NCI-H2081 (cell line): ENCODE results near the gene VILL.
A peak's percentile ranks its signal among the peaks of the same experiment; 100 is the strongest.
"Not testable (repeated sequence)": the region's sequence is repeated elsewhere in the genome, so short reads cannot be mapped to it uniquely, and the experiment has no call there.

Source experiments
- DNase-seq, 2 experiments: peaks; one replicate each; lab custom pipeline; 2025; lab: John Stamatoyannopoulos, UW

The VILL gene

GRCh38 chr3:37963635-37964034, 27.0 kb upstream of the VILL start:
- no peak for DNase-seq

GRCh38 chr3:37964146-37964545, 26.4 kb upstream of the VILL start:
- no peak for DNase-seq

GRCh38 chr3:37964716-37965115, 25.9 kb upstream of the VILL start:
- no peak for DNase-seq

- DNase-seq = no peak
These were observed 23.2 kb upstream of the VILL start for GRCh38 chr3:37967260-37967881.

GRCh38 chr3:37968199-37968598, 22.4 kb upstream of the VILL start:
- DNase-seq = no peak

- DNase-seq = no peak
These were observed 21.6 kb upstream of the VILL start for GRCh38 chr3:37968813-37969595.

- no peak for DNase-seq
These were observed 20.9 kb upstream of the VILL start for GRCh38 chr3:37969596-37970100.

GRCh38 chr3:37970802-37971201, 19.8 kb upstream of the VILL start:
- DNase-seq = no peak

- no peak for DNase-seq
These were observed 19.1 kb upstream of the VILL start for GRCh38 chr3:37971467-37971866.

- DNase-seq = not testable (repeated sequence)
These were observed 18.5 kb upstream of the VILL start for GRCh38 chr3:37972056-37972455.

- no peak for DNase-seq
These were observed 17.1 kb upstream of the VILL start for GRCh38 chr3:37973246-37974054.

- peak in 1 of 2 experiments; percentile 10 for DNase-seq
These were observed 16.2 kb upstream of the VILL start for GRCh38 chr3:37974121-37975083.

GRCh38 chr3:37979541-37980461, 10.8 kb upstream of the VILL start:
- DNase-seq = no peak

GRCh38 chr3:37980462-37981347, 9.9 kb upstream of the VILL start:
- no peak for DNase-seq

- no peak for DNase-seq
These were observed 9.3 kb upstream of the VILL start for GRCh38 chr3:37981348-37981664.

GRCh38 chr3:37982331-37982730, 8.3 kb upstream of the VILL start:
- DNase-seq = no peak

- DNase-seq = no peak
These were observed 6.5 kb upstream of the VILL start for GRCh38 chr3:37984051-37984450.

GRCh38 chr3:37984596-37984995, 6.0 kb upstream of the VILL start:
- no peak for DNase-seq

GRCh38 chr3:37985637-37986320, 4.8 kb upstream of the VILL start:
- DNase-seq = no peak
